Parathyroid adenoma (tissue), 2 donors: ENCODE measurements around the gene MIF.
A peak's percentile ranks its signal among the peaks of the same experiment; 100 is the strongest.

ENCODE experiments used
- H2AFZ ChIP-seq: fragments of 300-600 bp; sonication (generic); one replicate; pipeline ENCODE4 v1.7.0; 2017; ENCODE audit warnings: antibody characterized with exemption, mild to moderate bottlenecking
- H3K27ac ChIP-seq: fragments of 300-600 bp; sonication (generic); one replicate; pipeline ENCODE4 v1.7.0; 2017
- H3K27me3 ChIP-seq: fragments of 300-600 bp; sonication (generic); one replicate; pipeline ENCODE4 v1.7.0; 2017; ENCODE audit warnings: low read length; ENCODE audit not compliant: control insufficient read depth, insufficient read depth
- H3K36me3 ChIP-seq: fragments of 300-600 bp; sonication (generic); one replicate; pipeline ENCODE4 v1.7.0; 2017; ENCODE audit warnings: low read length; ENCODE audit not compliant: control insufficient read depth, insufficient read depth
- H3K4me1 ChIP-seq: fragments of 300-600 bp; sonication (generic); one replicate; pipeline ENCODE4 v1.7.0; 2017; ENCODE audit warnings: control low read depth
- H3K4me2 ChIP-seq: fragments of 300-600 bp; sonication (generic); one replicate; pipeline ENCODE4 v1.7.0; 2017; ENCODE audit warnings: low read length
- H3K4me3 ChIP-seq: fragments of 300-600 bp; sonication (generic); one replicate; pipeline ENCODE4 v1.7.0; 2017; ENCODE audit warnings: low read depth, low read length
- H3K79me2 ChIP-seq: fragments of 300-600 bp; sonication (generic); one replicate; pipeline ENCODE4 v1.7.0; 2017; ENCODE audit warnings: control low read depth
- H3K9ac ChIP-seq: fragments of 300-600 bp; sonication (generic); one replicate; pipeline ENCODE4 v1.7.0; 2017; ENCODE audit warnings: mild to moderate bottlenecking
- H3K9me3 ChIP-seq: fragments of 300-600 bp; sonication (generic); one replicate; pipeline ENCODE4 v1.7.0; 2017; ENCODE audit warnings: low read length; ENCODE audit not compliant: control insufficient read depth
- CTCF ChIP-seq: fragments of 300-600 bp; sonication (generic); IDR thresholded peaks from one replicate; pipeline ENCODE4 v1.7.0; 2017; ENCODE audit warnings: antibody characterized with exemption, mild to moderate bottlenecking
- donor health status: primary hyperparathyroidism.

The MIF gene

GRCh38 chr22:23908587-23909205 is 14.5 kb downstream of the MIF start:
- Histone ChIP-seq H3K36me3 (no peaks in the 10 kb centered on the region), H3K27ac (no peak overlapping the region), H3K79me2 (no peaks in the 10 kb centered on the region), H3K27me3 (no peaks in the 10 kb centered on the region), H3K4me1 (peaks cover 9% of the 10 kb centered on the region), H2AFZ (peak overlapping the region; percentile 79), H3K4me2 (no peak overlapping the region), H3K9ac (no peak overlapping the region), H3K4me3 (no peak overlapping the region), H3K9me3 (no peaks in the 10 kb centered on the region)
- TF ChIP-seq CTCF: no peak

DNA sequence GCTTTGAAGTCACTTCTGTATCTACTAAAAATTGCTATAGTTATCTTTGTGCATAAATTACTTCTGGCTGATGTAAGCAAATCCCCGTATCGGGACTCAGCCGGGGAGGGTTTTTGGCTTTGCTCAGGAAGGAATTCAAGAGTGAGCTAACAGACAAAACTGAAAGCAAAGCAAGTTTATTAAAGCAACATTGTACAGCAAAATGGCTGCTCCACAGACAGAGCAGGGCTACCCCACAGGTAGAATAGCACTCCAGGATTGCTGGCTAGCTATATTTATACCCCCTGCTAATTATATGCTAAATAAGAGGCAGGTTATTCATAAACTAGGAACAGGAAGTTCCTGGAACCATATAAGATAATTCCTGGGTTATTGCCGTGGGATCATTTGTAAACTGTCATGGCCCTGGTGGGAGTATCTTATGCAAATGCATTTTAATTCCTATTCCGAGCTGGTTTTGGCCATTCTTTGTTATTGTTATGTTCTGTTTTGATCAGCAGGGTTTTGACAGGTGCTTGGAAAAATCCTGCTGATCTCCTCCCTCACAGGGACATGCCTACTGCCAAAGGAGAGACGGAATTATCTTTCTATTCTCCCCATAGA is 15.2 kb downstream of the MIF start:
- Histone ChIP-seq H3K36me3 (no peaks in the 10 kb centered on the region), H3K9ac (no peak overlapping the region), H2AFZ (peak overlapping the region; percentile 79), H3K27ac (peak overlapping the region; percentile 36), H3K4me3 (no peak overlapping the region), H3K79me2 (no peaks in the 10 kb centered on the region), H3K4me2 (peak overlapping the region; percentile 20), H3K9me3 (no peaks in the 10 kb centered on the region), H3K27me3 (no peaks in the 10 kb centered on the region), H3K4me1 (peaks cover 9% of the 10 kb centered on the region)
- no peak for TF ChIP-seq CTCF

- H3K4me1 ChIP-seq: peaks cover 9% of the 10 kb centered on the region
Measured at GRCh38 chr22:23910496-23911190, 16.5 kb downstream of the MIF start.

DNA sequence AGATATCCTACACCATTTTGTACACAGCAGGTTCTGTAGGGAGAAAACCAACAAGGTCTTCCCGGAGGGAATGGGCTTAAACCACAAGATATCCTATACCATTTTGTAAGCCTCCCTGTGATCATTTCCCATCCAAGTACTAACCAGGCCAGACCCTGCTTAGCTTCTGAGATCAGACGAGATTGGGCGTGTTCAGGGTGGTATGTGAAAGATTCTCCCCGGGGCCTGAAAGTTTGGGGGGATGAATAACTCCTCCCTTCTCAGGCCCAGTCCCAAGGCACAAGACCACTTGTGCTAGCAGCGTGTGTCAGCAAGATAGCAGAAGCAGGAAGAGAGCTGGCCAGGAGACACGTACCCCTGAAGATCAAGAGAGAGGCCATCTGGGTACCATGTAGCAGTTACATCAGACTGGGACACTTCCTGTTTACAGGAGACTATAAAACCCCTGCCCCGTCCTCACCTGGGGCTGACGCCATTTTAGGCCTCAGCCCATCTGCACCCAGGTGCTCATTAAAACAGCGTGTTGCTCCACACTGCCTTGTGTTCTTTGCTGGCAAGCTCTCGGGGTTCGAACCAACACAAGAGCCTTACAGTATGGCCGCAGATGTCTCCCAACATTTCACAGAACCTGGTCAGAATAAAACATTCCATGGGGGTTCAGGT is 17.3 kb downstream of the MIF start:
- Histone ChIP-seq H3K4me2 (no peak overlapping the region), H3K9ac (no peak overlapping the region), H3K9me3 (no peaks in the 10 kb centered on the region), H3K79me2 (no peaks in the 10 kb centered on the region), H3K27ac (no peak overlapping the region), H3K4me3 (no peak overlapping the region), H3K4me1 (peaks cover 9% of the 10 kb centered on the region), H3K36me3 (no peaks in the 10 kb centered on the region), H2AFZ (no peak overlapping the region), H3K27me3 (no peaks in the 10 kb centered on the region)
- no peak for TF ChIP-seq CTCF

More at GRCh38 chr22:23910496-23911190, 16.5 kb downstream of the MIF start:
- Histone ChIP-seq H2AFZ (no peak overlapping the region), H3K36me3 (no peaks in the 10 kb centered on the region), H3K27ac (no peak overlapping the region), H3K4me2 (no peak overlapping the region), H3K79me2 (no peaks in the 10 kb centered on the region), H3K4me3 (no peak overlapping the region), H3K9ac (no peak overlapping the region), H3K9me3 (no peaks in the 10 kb centered on the region), H3K27me3 (no peaks in the 10 kb centered on the region)
- TF ChIP-seq CTCF: no peak
